ENCODE measurements around the gene ASL. TPM values are rescaled to one million over a fixed set of nuclear protein-coding genes. Genes with fewer than 3 reads are reported as not detected.
"Not testable (repeated sequence)": the region's sequence is repeated elsewhere in the genome, so short reads cannot be mapped to it uniquely, and the experiment has no call there.

Gene ASL
- total and polyA plus RNA-seq, 4 donors: 60.3 to 272 (median 252) TPM

- TF ChIP-seq CTCF (IDR thresholded peaks at IDR 0.05; ENCODE audit: low read depth, low read length, missing input control): no peak
- peak; percentile 28 for TF ChIP-seq NR2F2 (IDR thresholded peaks at IDR 0.05)
- peak; percentile 72 for TF ChIP-seq FOXA2 (IDR thresholded peaks at IDR 0.05)
- TF ChIP-seq SP1 (IDR thresholded peaks at IDR 0.05): peak; percentile 77
- TF ChIP-seq FOXA1 (IDR thresholded peaks at IDR 0.05): peak; percentile 53
- TF ChIP-seq REST (IDR thresholded peaks at IDR 0.05): peak; percentile 51
- no peak for TF ChIP-seq TAF1 (conservative IDR thresholded peaks at IDR 0.05)
- TF ChIP-seq HNF4G (IDR thresholded peaks at IDR 0.05): peak; percentile 20
These were observed 41.9 kb upstream of the ASL start (continued) for GRCh38 chr7:66033471-66034385.

GRCh38 chr7:66034436-66035010, 41.1 kb upstream of the ASL start:
- not testable (repeated sequence) for H3K36me3 ChIP-seq (ENCODE audit: control insufficient read depth in 4 of 4, insufficient read depth in 3 of 4, low read depth in 1 of 4, low read length in 3 of 4); DNase-seq (ENCODE audit: low spot score); H3K4me3 ChIP-seq (ENCODE audit: low read depth in 1 of 3, low read length in 3 of 3); H3K27me3 ChIP-seq (ENCODE audit: control insufficient read depth in 4 of 4, insufficient read depth in 4 of 4, low read length in 3 of 4); H3K9me3 ChIP-seq (ENCODE audit: control insufficient read depth in 4 of 4, low read length in 3 of 4)
- peak; percentile 29 for TF ChIP-seq FOXA2 (IDR thresholded peaks at IDR 0.05)
- 9% methylated on average over 1 of the region's 1 CpG for WGBS
- Histone ChIP-seq H3K27ac (ENCODE audit: low read depth in 1 of 2, low read length in 2 of 2) (peak overlapping the region; percentile 84 to 96), H3K4me1 (ENCODE audit: control insufficient read depth in 4 of 4, insufficient read depth in 4 of 4, low read length in 3 of 4) (peaks cover 9 to 45% (median 17%) of the 10 kb centered on the region in 4 donors), H3K9ac (ENCODE audit: low read depth in 1 of 2, low read length in 2 of 2) (peak overlapping the region; percentile 5 to 19)

GRCh38 chr7:66036382-66036781, 39.2 kb upstream of the ASL start:
- Histone ChIP-seq H3K9ac (ENCODE audit: low read depth in 1 of 2, low read length in 2 of 2) (peak overlapping the region in 1 of 2 donors; percentile 2), H3K9me3 (ENCODE audit: control insufficient read depth in 4 of 4, low read length in 3 of 4) (no peaks in the 10 kb centered on the region), H3K4me3 (ENCODE audit: low read depth in 1 of 3, low read length in 3 of 3) (no peak overlapping the region), H3K4me1 (ENCODE audit: control insufficient read depth in 4 of 4, insufficient read depth in 4 of 4, low read length in 3 of 4) (peaks cover 9 to 47% (median 17%) of the 10 kb centered on the region in 4 donors), H3K36me3 (ENCODE audit: control insufficient read depth in 4 of 4, insufficient read depth in 3 of 4, low read depth in 1 of 4, low read length in 3 of 4) (no peaks in the 10 kb centered on the region), H3K27ac (ENCODE audit: low read depth in 1 of 2, low read length in 2 of 2) (peak overlapping the region; percentile 67 to 86), H3K27me3 (ENCODE audit: control insufficient read depth in 4 of 4, insufficient read depth in 4 of 4, low read length in 3 of 4) (no peaks in the 10 kb centered on the region)
- WGBS: 30% methylated on average over 3 of the region's 3 CpGs
- DNase-seq (ENCODE audit: low spot score): no peak
- TF ChIP-seq ZBTB33 (IDR thresholded peaks at IDR 0.05) (no peak), FOXA2 (IDR thresholded peaks at IDR 0.05) (no peak), SP1 (IDR thresholded peaks at IDR 0.05) (no peak), RAD21 (IDR thresholded peaks at IDR 0.05) (no peak), HNF4G (IDR thresholded peaks at IDR 0.05) (no peak), FOXA1 (IDR thresholded peaks at IDR 0.05) (no peak), RXRA (IDR thresholded peaks at IDR 0.05) (no peak), ATF3 (IDR thresholded peaks at IDR 0.05) (no peak), MAX (IDR thresholded peaks at IDR 0.05) (no peak), YY1 (IDR thresholded peaks at IDR 0.05) (no peak), TAF1 (conservative IDR thresholded peaks at IDR 0.05) (no peak), CTCF (IDR thresholded peaks at IDR 0.05; ENCODE audit: low read depth, low read length, missing input control) (no peak), HNF4A (conservative IDR thresholded peaks at IDR 0.05) (no peak)
